Neural cell (in vitro differentiated cells): ENCODE data around the gene SPECC1L. TPM values are rescaled to one million over a fixed set of nuclear protein-coding genes. Genes with fewer than 3 reads are reported as not detected.

Source experiments
- H2AFZ ChIP-seq: fragments of 200-600, 300-800 bp; sonication (generic), shearing (Covaris generic); 2 replicates; pipeline ENCODE4 v1.6.0; 2014; ENCODE audit warnings: low read depth, mild to moderate bottlenecking, antibody characterized with exemption, low read length, moderate library complexity
- H3F3A ChIP-seq: fragments of 200-600 bp; shearing (Covaris generic); 2 replicates; pipeline ENCODE4 v1.6.1; 2016; ENCODE audit warnings: mild to moderate bottlenecking, moderate library complexity, mixed read lengths, antibody characterized with exemption, low read length; ENCODE audit not compliant: insufficient read depth, poor library complexity, severe bottlenecking
- H3K27ac ChIP-seq: fragments of 200-600, 300-800 bp; sonication (generic), shearing (Covaris generic); 2 replicates; pipeline ENCODE4 v1.5.1; 2014; ENCODE audit warnings: mild to moderate bottlenecking, low read length, moderate library complexity
- H3K27me3 ChIP-seq: fragments of 300-800, 200-600 bp; sonication (generic), shearing (Covaris generic); 2 replicates; pipeline ENCODE4 v1.6.0; 2014; ENCODE audit warnings: mild to moderate bottlenecking, low read depth, low read length, moderate library complexity; ENCODE audit not compliant: insufficient read depth
- H3K36me3 ChIP-seq: fragments of 300-800, 200-600 bp; sonication (generic), shearing (Covaris generic); 2 replicates; pipeline ENCODE4 v1.5.1; 2014; ENCODE audit warnings: mild to moderate bottlenecking, antibody characterized with exemption, low read length, moderate library complexity; ENCODE audit not compliant: insufficient read depth
- H3K4me2 ChIP-seq: fragments of 300-800, 200-600 bp; sonication (generic), shearing (Covaris generic); 2 replicates; pipeline ENCODE4 v1.6.0; 2014; ENCODE audit warnings: mild to moderate bottlenecking, low read length
- H3K4me3 ChIP-seq: fragments of 300-800, 200-600 bp; sonication (generic), shearing (Covaris generic); 2 replicates; pipeline ENCODE4 v1.5.1; 2014; ENCODE audit warnings: mild to moderate bottlenecking, low read length, moderate library complexity
- H3K79me2 ChIP-seq: fragments of 200-600 bp; shearing (Covaris generic); replicated peaks from 2 replicates; pipeline ENCODE4 v1.6.0; 2014; ENCODE audit warnings: mild to moderate bottlenecking, low read length, moderate library complexity; ENCODE audit not compliant: insufficient read depth
- H3K9ac ChIP-seq: fragments of 300-800, 200-600 bp; sonication (generic), shearing (Covaris generic); 2 replicates; pipeline ENCODE4 v1.6.1; 2016; ENCODE audit warnings: mild to moderate bottlenecking, low read length, mixed read lengths
- H3K9me2 ChIP-seq: fragments of 200-600 bp; shearing (Covaris generic); 2 replicates; pipeline ENCODE4 v1.6.1; 2016; ENCODE audit warnings: mild to moderate bottlenecking, low read length, mixed read lengths; ENCODE audit not compliant: insufficient read depth
- H3K9me3 ChIP-seq: fragments of 200-600, 300-800 bp; sonication (generic), shearing (Covaris generic); 2 replicates; pipeline ENCODE4 v1.6.1; 2016; ENCODE audit warnings: mild to moderate bottlenecking, mixed run types, low read length, moderate library complexity, mixed read lengths
- H4K20me1 ChIP-seq: fragments of 200-600 bp; shearing (Covaris generic); 2 replicates; pipeline ENCODE4 v1.6.1; 2016; ENCODE audit warnings: mild to moderate bottlenecking, mixed run types; ENCODE audit not compliant: insufficient read depth
- EZH2 ChIP-seq: fragments of 200-600, 300-800 bp; shearing (Covaris generic), sonication (generic); IDR thresholded peaks from 2 replicates; pipeline ENCODE4 v1.6.1; 2014; ENCODE audit warnings: antibody characterized with exemption, low read length, borderline replicate concordance, mild to moderate bottlenecking; ENCODE audit not compliant: insufficient read depth, poor library complexity, severe bottlenecking
- POLR2AphosphoS5 ChIP-seq: IDR thresholded peaks from 2 replicates; pipeline ENCODE4 v1.6.1; 2012
- RAD21 ChIP-seq: fragments of 450-650 bp; conservative IDR thresholded peaks from 2 replicates; pipeline ENCODE4 v1.6.1; 2014; ENCODE audit warnings: antibody characterized with exemption, mild to moderate bottlenecking, moderate library complexity
- REST ChIP-seq: IDR thresholded peaks from 2 replicates; pipeline ENCODE4 v1.6.1; 2012; ENCODE audit warnings: borderline replicate concordance
- SMC3 ChIP-seq: fragments of 450-650 bp; conservative IDR thresholded peaks from 2 replicates; pipeline ENCODE4 v1.6.1; 2014; ENCODE audit warnings: antibody characterized with exemption, mild to moderate bottlenecking, moderate library complexity; ENCODE audit not compliant: poor library complexity
- TAF1 ChIP-seq: IDR thresholded peaks from 2 replicates; pipeline ENCODE4 v1.6.1; 2012; ENCODE audit warnings: low read depth
- polyA plus RNA-seq: library from polyadenylated mRNA; depleted of rRNA; stranded (reverse); fragments of >200 nt; gene quantifications from 2 replicates; pipeline ENCODE4 v1.2.3, GENCODE V29; 2014

The SPECC1L gene
- polyA plus RNA-seq, 1 donor from 2014 or later, result 27.1 TPM

DNA sequence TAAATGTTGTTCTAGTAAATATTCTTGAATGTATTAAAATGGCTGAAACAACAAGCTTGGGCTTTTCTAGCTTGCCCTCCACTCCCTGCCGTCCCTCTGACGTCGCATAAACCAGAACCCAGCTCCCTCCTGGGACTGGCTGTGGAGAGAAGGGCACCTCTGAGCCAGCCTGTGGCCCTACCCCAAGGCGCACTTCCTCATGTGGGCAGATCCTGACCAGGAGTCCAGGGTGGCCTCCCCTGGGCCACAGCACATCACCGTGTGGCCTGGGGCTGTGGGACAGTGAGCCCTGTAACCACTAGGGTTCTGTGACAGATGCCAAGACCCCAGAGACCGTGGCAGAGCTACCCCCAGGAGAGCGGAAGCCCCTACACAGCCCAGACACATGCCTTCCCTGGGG lies 146.6 kb downstream of the SPECC1L start:
- no peaks in the 10 kb centered on the region for H4K20me1 ChIP-seq
- no peak for TF ChIP-seq SMC3
- TF ChIP-seq TAF1, result no peak
- no peak for TF ChIP-seq RAD21
- TF ChIP-seq POLR2AphosphoS5, result no peak
- no peak for TF ChIP-seq REST
- no peak overlapping the region for H3K4me2 ChIP-seq
- H3K4me3 ChIP-seq, result no peak overlapping the region
- H3K9me3 ChIP-seq, result no peaks in the 10 kb centered on the region
- H3K9me2 ChIP-seq, result no peaks in the 10 kb centered on the region
- no peaks in the 10 kb centered on the region for H3K79me2 ChIP-seq
- no peak overlapping the region for H3K27ac ChIP-seq
- no peaks in the 10 kb centered on the region for H3K27me3 ChIP-seq
- H3F3A ChIP-seq, result no peaks in the 10 kb centered on the region
- no peak overlapping the region for H2AFZ ChIP-seq
- no peaks in the 10 kb centered on the region for H3K36me3 ChIP-seq
- H3K9ac ChIP-seq, result no peak overlapping the region

DNA sequence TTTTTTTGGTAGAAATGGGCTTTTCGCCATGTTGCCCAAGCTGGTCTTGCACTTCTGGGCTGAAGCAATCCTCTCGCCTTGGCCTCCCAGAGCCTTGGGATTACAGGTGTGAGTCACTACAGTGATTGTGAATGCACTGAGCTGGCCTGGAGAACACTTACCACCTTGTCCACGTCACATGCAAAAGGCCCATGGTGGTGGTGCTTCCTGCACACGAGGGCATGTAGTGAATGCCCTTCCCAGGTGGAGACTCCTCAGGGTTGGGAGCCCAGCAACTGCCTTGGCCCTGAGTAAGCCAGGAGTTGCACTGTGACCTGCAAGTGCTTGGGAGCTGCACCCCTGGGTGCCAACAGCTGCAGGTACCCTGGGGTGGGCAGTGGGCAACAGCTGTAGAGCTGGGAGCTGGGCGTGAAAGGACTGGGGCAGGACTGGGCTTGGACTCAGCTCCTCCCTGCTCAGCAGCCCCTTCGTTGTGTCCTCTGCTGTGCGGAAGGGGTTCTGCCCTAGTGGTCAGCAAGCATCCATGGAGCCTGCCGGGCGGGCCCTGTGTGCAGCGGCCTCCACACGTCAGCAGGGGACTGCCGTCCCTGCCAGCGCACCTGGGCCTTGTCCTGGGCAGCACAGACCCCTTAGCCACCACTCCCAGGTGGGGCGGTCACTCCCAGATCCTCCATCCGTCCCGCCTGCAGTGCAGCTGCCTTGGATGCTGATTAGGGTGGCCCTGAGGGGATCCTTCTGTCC lies 147.4 kb downstream of the SPECC1L start:
- no peaks in the 10 kb centered on the region for H3K36me3 ChIP-seq

More for the DNA sequence above, 147.4 kb downstream of the SPECC1L start:
- no peaks in the 10 kb centered on the region for H3F3A ChIP-seq
- H3K9ac ChIP-seq, result no peak overlapping the region
- no peaks in the 10 kb centered on the region for H3K79me2 ChIP-seq
- H3K27me3 ChIP-seq, result no peaks in the 10 kb centered on the region
- H2AFZ ChIP-seq, result no peak overlapping the region
- no peak for TF ChIP-seq EZH2
- no peak for TF ChIP-seq SMC3
- TF ChIP-seq REST, result no peak
- no peak for TF ChIP-seq RAD21
- H3K27ac ChIP-seq, result no peak overlapping the region
- H3K4me3 ChIP-seq, result no peak overlapping the region
- no peaks in the 10 kb centered on the region for H3K9me3 ChIP-seq
- H3K4me2 ChIP-seq, result no peak overlapping the region
- no peaks in the 10 kb centered on the region for H4K20me1 ChIP-seq
- H3K9me2 ChIP-seq, result no peaks in the 10 kb centered on the region
